Fibroblast of the conjunctiva (primary cell): ENCODE data around the gene KCNMA1.

Source experiments
- DNase-seq: peaks from one replicate; pipeline ENCODE4 v3.0.0-alpha.2; 2010; ENCODE audit warnings: low read depth

Gene KCNMA1

DNA sequence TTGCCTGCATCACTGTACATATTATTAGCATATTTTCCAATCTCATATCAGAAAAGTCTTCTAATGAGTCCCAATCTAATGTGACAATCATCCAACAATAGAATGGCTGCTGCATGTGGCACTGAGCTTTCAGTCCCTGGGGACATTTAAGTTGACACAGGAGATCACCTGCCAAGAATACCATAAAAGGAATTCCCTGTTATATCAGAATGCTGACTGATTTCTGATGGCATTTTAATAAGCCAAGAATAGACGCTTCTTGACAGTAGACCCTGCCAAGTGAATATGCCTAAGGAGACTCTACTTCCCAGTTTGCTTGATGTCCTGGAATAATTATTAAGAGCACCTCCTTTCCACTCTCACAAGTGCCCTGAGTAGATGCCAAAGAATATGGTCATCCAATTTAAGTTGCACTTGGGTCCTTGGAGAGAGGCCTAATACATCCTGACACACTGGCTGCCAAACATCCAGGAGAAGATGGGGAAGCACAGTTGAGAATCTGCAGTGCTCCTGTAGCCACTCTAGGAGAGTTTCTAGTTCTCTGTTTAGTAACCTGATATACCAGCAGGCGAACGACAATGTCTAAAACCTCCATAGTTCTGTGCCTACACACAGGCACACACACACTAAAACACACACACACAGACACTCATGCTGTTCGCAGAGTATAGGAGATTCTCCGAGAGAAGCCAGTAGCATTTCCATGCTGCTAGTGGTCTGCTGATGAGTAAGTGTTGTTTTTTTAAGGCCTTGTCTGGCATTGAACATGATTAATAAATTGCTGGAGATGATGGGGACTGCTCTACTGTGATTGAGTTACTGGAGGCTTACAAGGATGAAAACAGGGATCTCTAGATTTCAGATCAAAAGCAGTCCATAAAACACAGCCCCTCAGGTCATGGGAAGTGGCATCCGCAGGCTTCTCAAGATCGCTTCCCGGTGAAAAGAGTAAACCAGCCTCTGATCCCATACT is 369.6 kb downstream of the KCNMA1 start:
- no peak for DNase-seq

DNA sequence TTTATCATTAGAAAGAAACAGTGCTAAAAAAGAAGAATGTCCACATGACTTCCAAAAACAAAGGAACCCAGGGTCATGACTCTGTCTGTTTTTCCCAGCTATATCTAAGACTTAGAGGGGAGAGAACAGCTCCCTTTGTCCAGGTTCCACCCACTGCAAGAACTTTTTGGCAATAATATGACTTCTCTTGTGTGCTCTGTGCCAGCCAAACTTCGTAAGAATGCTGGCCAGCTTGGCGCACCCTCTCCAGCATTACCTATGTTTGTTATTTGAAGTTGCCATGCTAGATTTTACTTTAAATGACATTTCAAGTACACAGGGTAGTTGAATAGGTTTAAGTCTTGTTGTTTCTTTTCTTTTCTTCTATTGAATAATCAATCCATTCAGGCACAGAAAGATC is 371.4 kb downstream of the KCNMA1 start:
- DNase-seq = no peak

DNA sequence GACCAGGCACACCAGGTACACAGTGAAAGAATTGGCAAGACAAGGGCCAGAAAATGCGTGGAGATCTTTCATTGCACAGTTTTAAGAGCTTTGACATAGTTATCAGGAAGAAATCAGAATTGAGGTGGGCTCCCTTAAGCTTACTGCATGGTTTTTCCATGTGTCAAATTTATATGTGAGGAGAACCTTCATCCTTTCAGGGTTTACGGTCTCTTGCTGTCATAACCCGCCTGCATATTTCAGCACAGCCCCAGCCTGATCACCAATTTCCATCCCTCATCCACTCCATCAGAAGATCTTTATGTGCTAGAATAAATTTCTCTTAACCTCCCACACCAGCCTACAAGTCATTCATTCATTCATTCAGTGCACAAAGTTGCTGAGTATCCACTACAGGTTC is 373.1 kb downstream of the KCNMA1 start:
- DNase-seq = no peak

DNA sequence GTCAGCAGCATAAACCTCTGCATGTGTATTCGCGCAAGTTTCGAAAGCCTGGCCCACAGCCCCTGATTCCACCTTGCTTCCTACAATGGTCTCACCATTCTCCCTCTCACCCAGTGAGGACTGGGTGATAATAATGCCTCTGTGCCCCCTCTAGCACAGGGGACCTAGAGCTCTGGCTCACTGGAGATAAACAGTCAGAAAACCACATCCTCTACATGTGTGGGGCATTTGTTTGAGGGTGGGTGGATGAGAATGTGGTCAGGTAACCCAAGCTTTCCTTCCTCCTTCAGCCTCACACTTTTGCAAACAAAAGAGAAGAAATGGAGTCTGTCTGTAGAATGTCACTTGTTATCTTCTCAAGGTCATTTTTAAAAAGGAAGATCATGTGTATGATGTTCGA is 373.5 kb downstream of the KCNMA1 start:
- DNase-seq = no peak

DNA sequence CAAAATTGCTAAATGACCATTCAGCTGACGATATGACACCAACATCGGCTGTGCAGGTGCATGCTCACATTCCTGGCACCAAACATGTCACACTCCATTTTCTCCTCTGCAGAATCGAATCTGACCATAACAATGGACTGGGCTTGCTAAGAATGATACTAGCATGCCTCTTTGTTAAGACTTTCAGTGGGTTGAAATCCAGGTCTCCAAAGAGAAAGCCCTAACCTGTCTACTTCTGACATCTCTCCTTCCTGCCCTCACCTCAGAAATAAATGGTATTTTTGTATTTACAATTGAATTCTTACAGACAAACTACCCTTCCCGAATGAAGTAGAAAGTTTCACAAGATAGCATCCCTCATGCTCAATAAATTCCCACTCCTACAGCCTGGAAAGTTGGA is 373.9 kb downstream of the KCNMA1 start:
- no peak for DNase-seq

DNA sequence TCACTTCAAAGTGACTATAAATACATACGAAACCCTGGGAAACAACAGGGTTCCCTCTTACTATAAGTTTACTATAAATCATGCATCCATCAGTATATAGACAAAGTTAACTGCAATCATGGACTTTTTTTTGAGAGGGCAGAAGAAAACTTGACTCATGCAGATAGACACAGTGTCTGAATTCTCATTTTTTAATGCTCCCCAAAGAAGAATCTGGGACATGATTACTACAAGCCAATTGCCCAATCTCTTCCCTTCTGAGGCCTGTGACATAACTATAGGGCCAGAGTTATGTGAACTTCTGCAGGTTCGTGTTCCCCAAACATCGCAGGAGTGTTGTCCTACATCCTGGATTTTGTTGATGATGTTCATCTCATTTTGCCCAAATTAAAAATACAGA is 376.5 kb downstream of the KCNMA1 start:
- no peak for DNase-seq

DNA sequence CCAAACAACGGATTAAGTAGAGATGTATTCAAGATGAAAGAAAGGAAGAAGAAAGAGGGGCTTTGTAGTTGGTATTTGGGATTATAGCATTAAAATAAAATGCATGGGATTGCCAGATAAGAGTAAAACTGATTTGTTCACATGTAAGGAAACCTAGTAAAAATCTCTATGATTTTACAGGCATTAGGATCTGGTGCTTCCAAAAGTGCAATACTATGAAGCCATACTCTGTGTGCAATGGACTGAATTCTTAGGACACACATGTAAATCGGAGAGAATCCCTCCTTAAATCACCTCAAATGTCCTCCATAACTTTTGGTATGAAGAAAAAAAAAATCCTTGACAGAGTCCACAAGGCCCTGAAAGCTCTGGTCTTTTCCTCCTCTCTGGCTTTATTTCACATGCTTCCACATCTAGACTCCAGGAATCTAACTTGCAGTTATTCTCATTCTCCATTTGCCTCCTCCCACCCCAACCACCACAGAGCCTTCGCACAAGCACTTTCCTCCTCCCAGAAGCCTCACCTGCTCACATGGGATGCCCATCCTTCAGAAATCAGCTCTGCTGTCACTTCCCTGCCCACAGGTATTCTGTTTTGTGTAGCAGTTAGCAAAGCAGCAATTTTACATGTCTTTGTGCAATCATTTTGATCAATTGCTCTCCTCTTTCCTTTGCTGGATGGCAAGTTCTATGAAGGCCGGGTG is 378.3 kb downstream of the KCNMA1 start:
- DNase-seq = no peak

DNA sequence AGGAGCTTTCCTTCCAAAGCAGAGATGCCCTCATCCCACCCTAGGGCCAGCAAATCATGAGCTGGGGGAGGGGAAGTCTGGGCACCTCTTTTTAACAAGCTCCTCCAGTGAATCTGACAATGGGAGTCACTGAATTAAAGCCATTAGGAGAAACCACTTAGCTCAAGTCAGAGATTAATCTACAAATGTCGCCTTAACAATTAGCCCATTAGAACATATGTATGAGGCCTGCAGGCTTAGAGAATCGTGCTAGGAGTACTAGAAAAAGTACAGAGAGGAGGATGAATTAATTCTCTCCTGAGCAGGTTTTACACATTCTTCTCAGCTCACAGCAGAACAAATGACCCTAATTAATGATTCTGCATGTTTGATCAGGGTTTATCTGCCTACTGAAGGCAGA is 381.3 kb downstream of the KCNMA1 start:
- no peak for DNase-seq

DNA sequence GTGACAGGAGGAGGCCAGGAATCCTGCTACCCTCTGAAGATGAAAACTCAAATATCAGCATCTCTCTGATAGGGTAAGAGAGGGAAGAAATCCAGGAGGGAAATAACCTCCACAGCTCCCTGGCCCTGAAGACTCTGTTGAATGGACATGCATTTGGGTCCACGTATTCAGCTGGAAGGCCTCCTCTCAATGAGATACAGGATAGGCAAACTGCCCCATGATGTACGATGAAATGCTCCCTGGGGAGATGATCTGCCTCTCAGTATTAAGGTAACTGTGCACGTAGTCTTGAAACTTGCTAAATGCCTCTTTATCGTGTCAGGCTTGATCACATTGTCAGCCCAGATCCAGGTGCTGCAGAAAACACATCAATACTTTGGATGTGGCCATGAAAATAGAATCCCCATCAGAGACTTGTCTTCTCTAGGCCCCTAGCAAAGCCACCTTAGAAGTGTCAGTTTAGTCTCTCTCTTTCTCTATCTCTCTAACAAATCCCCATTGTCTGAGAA is 384.0 kb downstream of the KCNMA1 start:
- DNase-seq = no peak

DNA sequence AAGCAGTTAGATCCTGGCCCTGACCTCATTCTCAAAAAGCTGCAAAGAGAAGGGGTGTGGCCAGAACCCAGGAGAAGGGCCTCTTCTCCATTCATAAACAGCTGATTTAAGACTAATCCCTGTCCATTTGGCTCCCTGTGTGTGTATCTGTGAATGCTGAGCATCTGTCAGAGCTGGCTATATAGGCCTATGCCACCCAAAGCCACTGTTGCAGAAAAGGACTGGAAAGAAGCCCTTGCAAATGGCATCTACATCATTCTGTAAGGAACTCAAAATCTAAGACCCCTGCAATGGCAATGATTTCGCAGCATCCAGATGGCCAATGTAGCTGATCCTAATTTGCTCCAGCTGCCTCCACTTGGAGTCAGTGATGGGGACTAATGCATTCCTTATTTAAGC is 384.5 kb downstream of the KCNMA1 start:
- DNase-seq = no peak

DNA sequence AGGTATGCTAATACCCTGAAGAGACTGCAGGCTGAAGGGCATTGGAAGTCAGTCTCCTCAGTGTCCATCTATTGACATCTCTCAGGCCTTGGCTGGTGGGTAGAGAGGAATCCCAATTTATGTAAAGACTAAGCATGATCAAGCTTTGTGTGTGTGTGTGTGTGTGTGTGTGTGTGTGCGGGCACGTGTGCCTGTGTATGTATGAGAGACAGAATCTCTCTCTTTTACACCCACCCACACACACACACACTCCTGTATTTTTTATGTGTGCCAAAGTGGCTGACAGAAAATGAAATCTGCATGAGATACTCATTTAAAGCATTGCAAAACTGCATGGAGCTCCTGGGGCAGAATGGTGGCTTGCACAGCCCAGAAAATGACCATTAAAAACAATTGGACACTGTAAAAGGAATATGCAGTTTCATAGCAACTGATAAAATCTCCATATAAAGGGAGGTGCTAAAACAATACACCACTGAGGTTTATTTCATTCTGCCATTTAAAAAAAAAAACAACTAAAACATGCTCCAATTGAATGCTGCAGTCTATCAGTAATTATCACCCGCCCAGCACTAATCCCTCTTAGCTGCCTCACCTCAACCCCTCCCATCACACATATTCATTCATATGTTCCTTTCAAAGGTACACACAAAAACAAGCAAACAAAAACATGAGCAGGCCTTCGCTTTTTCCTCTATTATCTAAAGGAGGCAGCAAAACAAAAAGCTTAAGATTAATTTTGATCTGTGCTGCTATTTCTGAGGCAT is 385.0 kb downstream of the KCNMA1 start:
- DNase-seq = no peak

DNA sequence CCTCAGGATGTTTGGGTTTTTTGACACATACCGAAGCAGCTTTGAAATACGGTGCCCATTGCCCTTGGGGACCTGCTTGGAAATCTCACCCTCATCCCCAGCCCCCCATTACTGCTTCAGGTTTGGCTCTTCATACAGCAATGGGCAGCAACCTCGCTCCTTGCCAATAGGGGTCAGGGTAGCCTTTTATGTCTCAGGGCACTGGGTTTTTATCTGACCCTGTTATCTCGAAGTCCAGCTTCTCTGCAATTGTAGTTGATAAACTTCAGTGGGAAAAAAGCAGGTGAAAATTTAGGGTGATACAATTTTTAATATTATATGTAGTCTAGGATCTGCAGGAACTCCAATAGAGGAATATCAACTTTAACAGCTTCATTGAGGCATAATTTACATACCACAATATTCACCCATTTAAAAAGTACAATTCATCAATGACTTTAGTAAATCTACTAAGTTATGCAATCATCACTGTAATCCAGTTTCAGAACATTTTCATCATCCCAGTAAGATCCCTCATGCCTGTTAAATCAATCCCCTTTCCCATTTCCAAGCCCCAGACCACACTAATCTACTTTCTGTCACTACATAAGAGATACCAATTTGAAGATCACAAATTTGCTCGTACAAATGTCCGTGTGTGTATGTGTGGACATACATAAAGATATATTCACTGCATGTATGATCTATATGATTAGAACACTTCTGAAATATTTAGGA is 386.2 kb downstream of the KCNMA1 start:
- no peak for DNase-seq

DNA sequence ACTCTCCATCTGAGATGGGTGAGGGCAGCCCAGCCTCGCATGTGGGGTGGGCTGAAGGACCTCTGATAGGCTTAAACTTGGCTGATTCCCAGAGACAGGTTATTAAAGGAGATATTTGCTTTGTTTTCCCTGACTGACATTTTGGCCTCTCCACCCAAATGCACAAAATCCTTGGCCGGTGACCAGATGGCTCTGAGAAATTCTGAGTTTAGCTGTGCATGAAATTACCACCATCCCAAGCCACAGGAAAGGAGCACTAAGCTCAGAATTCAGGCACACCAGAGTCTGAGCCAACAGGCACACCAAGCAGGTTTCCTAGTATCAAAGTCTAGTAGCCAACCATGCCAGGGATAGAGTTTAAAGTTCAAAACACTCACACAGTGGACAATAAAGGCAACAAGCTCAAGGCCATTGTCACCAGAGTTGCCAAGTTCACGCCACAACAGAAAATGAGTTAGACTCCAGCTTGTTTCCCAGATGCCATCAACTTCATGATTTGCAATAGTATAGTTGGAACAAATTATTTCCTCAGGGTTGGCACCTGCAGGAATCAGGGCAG is 387.6 kb downstream of the KCNMA1 start:
- no peak for DNase-seq

DNA sequence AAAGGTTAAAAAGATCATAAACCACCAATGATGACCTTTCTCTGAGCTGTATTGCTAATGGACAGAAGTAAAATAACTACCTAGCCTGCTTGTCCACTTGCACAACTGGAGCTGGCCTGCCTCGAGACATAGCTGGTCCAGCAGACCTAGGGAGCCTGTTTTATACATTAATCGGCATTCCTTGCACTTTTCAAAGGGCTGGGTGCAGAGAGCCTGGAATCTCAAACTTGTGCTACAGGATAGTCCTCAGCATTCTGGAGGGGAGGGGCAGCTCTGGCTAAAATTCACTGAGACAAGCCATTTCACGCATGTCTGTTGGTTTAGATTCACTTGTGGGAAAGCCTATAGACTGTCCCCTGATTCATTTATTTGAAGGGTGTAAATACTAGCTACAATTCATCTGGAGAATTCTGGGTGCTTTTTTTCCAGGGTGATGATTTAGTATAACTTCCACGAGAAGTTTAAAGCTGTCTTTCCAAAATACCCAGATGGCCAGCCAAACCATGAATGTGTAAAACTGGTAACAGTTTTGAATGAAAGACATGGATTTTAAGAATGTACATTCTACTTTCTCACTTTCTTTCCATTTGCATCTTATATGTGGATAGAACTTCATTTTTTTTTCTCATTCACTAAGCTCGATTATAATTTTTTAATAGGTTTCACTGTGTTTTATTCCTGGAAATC is 389.4 kb downstream of the KCNMA1 start:
- DNase-seq = no peak

DNA sequence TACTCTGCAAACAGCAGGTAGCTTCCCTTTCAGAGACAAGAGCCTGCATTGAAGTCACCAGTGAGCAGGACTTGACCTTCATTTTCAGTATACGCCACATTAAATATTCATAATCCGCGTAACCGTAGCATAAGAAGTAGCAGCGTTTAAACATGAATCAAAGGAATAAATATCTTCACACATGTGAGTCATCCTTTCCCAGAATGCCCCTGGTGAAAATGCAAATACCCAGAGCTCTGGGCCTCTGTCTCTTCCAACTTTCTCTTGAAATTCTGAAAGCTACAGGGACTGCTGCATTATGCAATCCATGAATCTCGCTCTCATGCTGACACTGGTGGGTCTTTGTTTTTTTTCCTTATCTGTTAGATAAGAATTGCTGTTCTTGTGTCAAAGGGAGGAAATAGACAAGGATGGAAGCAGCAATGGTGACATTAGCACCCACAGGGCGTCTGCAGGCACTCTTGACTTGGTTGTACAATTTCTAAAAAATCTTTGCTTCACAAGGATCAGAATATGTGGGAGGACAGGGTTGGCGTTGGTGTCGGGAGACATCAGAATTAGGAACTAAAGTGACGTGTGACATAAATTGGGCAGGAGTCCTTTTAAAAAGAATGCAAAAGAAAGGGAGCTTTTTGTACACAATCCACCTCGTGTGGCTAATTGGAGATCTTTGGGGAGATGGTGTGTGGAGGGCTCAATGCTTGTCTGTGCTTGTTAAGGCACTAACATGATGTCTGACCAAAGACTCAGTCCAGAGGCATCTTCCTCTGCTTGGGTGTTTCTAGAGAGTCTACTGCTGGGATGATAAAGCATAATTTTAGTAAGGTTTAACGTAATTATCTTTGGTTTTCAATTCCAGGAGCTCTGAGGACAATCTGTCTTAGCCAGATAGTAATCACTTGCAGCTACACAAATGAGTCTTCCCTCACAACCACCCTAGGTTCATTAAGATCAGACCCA is 390.3 kb downstream of the KCNMA1 start:
- DNase-seq = no peak

DNA sequence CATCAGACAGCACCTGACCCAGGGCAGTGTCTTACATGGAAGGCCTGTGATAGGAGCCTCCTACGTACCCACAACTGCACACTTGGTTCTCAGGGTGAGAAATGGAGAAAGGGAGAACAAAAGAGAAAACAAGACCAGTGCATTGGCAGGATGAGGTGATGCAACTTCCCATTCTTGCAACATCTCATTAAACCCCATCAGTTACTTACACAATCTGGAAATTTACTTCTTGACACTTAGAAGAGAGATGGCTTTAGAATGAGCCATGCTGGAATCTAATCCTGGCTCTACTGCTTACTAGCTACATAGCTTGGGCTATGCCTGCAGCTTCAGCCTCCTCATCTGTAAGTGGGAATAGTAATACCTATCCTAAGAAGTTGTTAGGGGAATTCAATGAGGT is 391.7 kb downstream of the KCNMA1 start:
- DNase-seq = no peak

DNA sequence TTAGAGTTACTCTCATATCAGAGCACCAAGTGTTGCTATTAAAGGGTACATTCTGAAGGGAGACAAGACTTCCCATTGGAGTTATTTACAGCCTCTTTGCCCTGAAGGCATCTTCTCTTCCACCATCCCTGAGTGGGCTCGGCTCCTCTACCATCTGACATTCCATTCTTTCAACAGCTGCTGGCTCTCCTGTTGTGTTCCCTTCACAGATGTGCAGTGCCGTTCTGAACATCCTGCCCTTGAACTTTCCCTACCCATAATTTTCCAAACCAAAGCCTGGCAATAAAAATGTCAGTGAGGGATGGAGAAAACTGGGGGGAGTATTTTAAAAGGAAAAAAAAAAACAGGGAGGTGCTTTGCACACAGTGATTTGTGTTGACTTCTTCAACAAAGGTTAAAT is 392.9 kb downstream of the KCNMA1 start:
- DNase-seq = no peak

DNA sequence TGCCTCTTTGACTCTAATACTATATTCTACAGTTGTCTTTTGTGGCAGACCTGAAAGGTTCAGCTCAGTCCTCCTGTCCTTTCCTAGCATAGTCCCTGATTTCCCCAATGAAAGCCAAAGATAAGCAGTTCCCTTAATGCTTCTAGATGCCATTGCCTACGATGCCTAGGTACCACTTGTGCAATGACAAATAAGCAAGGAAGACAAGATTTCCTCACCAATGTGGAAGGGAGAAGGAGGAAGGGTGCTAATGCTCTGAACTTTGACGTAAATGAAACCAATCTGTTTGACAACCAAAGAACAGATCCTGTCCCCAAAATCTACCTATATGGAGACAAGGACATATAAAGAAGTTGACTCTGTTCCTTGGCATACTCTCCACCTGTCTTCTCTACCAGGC is 393.3 kb downstream of the KCNMA1 start:
- no peak for DNase-seq

DNA sequence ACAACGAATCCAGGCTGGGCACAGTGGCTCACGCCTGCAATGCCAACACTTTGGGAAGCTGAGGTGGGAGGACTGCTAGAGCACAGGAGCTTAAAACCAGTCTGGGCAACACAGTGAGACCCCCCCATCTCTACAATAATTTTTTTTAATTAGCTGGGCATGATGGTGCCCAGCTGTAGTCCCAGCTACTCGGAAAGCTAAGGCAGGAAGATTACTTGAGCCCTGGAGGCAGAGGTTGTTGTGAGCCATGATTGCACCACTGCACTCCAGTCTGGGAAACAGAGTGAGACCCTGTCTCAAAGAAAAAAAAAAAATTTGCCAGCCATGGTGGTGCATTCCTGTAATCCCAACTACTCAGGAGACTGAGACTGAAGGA is 396.3 kb downstream of the KCNMA1 start:
- no peak for DNase-seq
